GM12892 (cell line): Measurements from ENCODE around the gene RGS9.

Source experiments
- POLR2A ChIP-seq: IDR thresholded peaks from 2 replicates; pipeline ENCODE4 v1.6.1; 2011; ENCODE audit warnings: low read depth, low read length, control low read depth
- POLR2AphosphoS5 ChIP-seq: IDR thresholded peaks from 2 replicates; pipeline ENCODE4 v1.6.1; 2011; ENCODE audit warnings: low read depth, low read length, control low read depth

- TF ChIP-seq POLR2AphosphoS5 (no peak), POLR2A (no peak)
Measured at GRCh38 chr17:65169691-65170090, 32.5 kb downstream of the RGS9 start.
